H9 (cell line): ENCODE data around the gene INPP5F. TPM values are rescaled to one million over a fixed set of nuclear protein-coding genes. Genes with fewer than 3 reads are reported as not detected.

ENCODE experiments used
- DNase-seq: peaks from one replicate; pipeline ENCODE4 v3.0.0-alpha.2; 2017
- H2AFZ ChIP-seq: one replicate; pipeline ENCODE4 v1.6.1; 2013; ENCODE audit warnings: mild to moderate bottlenecking, low read length, control low read depth, moderate library complexity
- H2AK5ac ChIP-seq: 2 replicates; pipeline ENCODE4 v1.6.1; 2013; ENCODE audit warnings: low read length, control low read depth, mixed read lengths; ENCODE audit not compliant: insufficient read length
- H2BK120ac ChIP-seq: one replicate; pipeline ENCODE4 v1.6.1; 2013; ENCODE audit warnings: low read depth, mild to moderate bottlenecking, low read length, control low read depth, inconsistent platforms; ENCODE audit not compliant: poor library complexity, severe bottlenecking
- H2BK12ac ChIP-seq: 2 replicates; pipeline ENCODE4 v1.6.1; 2013; ENCODE audit warnings: low read length, control low read depth, mixed read lengths, low read depth; ENCODE audit not compliant: insufficient read length
- H2BK15ac ChIP-seq: 2 replicates; pipeline ENCODE4 v1.6.1; 2013; ENCODE audit warnings: low read depth, low read length, control low read depth
- H2BK20ac ChIP-seq: one replicate; pipeline ENCODE4 v1.6.1; 2013; ENCODE audit warnings: low read depth, mild to moderate bottlenecking, low read length, control low read depth, inconsistent platforms; ENCODE audit not compliant: poor library complexity, severe bottlenecking
- H2BK5ac ChIP-seq: 2 replicates; pipeline ENCODE4 v1.6.1; 2013; ENCODE audit warnings: low read length, control low read depth, mixed read lengths; ENCODE audit not compliant: insufficient read length
- H3K14ac ChIP-seq: 2 replicates; pipeline ENCODE4 v1.6.1; 2013; ENCODE audit warnings: low read length, control low read depth; ENCODE audit not compliant: insufficient read depth
- H3K18ac ChIP-seq: 2 replicates; pipeline ENCODE4 v1.6.1; 2013; ENCODE audit warnings: low read depth, mild to moderate bottlenecking, mixed read lengths, low read length, control low read depth; ENCODE audit not compliant: insufficient read length
- H3K23ac ChIP-seq: 2 replicates; pipeline ENCODE4 v1.6.1; 2013; ENCODE audit warnings: low read length, control low read depth, mixed read lengths, low read depth; ENCODE audit not compliant: insufficient read length
- H3K23me2 ChIP-seq: 2 replicates; pipeline ENCODE4 v1.6.1; 2013; ENCODE audit warnings: low read depth, mild to moderate bottlenecking, mixed read lengths, low read length, control low read depth; ENCODE audit not compliant: insufficient read length, poor library complexity, severe bottlenecking
- H3K27ac ChIP-seq: 2 replicates; pipeline ENCODE4 v1.5.1; 2013; ENCODE audit warnings: low read length, control low read depth, mixed read lengths, low read depth; ENCODE audit not compliant: insufficient read length
- H3K27me3 ChIP-seq: 2 replicates; pipeline ENCODE4 v1.6.1; 2013; ENCODE audit warnings: low read length, control low read depth, inconsistent platforms; ENCODE audit not compliant: insufficient read depth
- H3K4ac ChIP-seq: 2 replicates; pipeline ENCODE4 v1.6.1; 2013; ENCODE audit warnings: low read depth, mild to moderate bottlenecking, control low read depth, inconsistent platforms, low read length, moderate library complexity
- H3K4me1 ChIP-seq: 2 replicates; pipeline ENCODE4 v1.6.1; 2013; ENCODE audit warnings: low read length, control low read depth, inconsistent platforms; ENCODE audit not compliant: insufficient read depth
- H3K4me2 ChIP-seq: 2 replicates; pipeline ENCODE4 v1.6.1; 2013; ENCODE audit warnings: low read length, control low read depth, mixed read lengths; ENCODE audit not compliant: insufficient read length, insufficient read depth
- H3K56ac ChIP-seq: 2 replicates; pipeline ENCODE4 v1.6.1; 2013; ENCODE audit warnings: low read depth, mild to moderate bottlenecking, mixed read lengths, low read length, control low read depth; ENCODE audit not compliant: insufficient read length
- H3K79me1 ChIP-seq: 2 replicates; pipeline ENCODE4 v1.6.1; 2013; ENCODE audit warnings: low read depth, mild to moderate bottlenecking, moderate library complexity, low read length, control low read depth, inconsistent platforms; ENCODE audit not compliant: insufficient read depth, poor library complexity, severe bottlenecking
- H3K79me2 ChIP-seq: 2 replicates; pipeline ENCODE4 v1.6.1; 2013; ENCODE audit warnings: low read length, control low read depth, inconsistent platforms; ENCODE audit not compliant: insufficient read depth
- H3K9ac ChIP-seq: 2 replicates; pipeline ENCODE4 v1.6.1; 2013; ENCODE audit warnings: low read length, control low read depth, mixed read lengths; ENCODE audit not compliant: insufficient read length; ENCODE audit errors: extremely low read depth
- H3K9me3 ChIP-seq: one replicate; pipeline ENCODE4 v1.6.1; 2013; ENCODE audit warnings: low read depth, low read length, inconsistent platforms; ENCODE audit not compliant: control insufficient read depth
- H3T11ph ChIP-seq: one replicate; pipeline ENCODE4 v1.6.1; 2013; ENCODE audit warnings: mild to moderate bottlenecking, low read length, control low read depth, inconsistent platforms
- H4K20me1 ChIP-seq: one replicate; pipeline ENCODE4 v1.6.1; 2013; ENCODE audit not compliant: control insufficient read depth, insufficient read length, insufficient read depth
- H4K5ac ChIP-seq: 2 replicates; pipeline ENCODE4 v1.6.1; 2013; ENCODE audit warnings: low read depth, mild to moderate bottlenecking, mixed read lengths, low read length, control low read depth; ENCODE audit not compliant: insufficient read length
- H4K8ac ChIP-seq: replicated peaks from 2 replicates; pipeline ENCODE4 v1.6.1; 2013; ENCODE audit warnings: low read length, control low read depth, mixed read lengths, low read depth; ENCODE audit not compliant: insufficient read length
- H4K91ac ChIP-seq: 2 replicates; pipeline ENCODE4 v1.6.1; 2013; ENCODE audit warnings: low read depth, mild to moderate bottlenecking, moderate library complexity, mixed read lengths, low read length, control low read depth; ENCODE audit not compliant: insufficient read length
- H3K27ac Mint-ChIP-seq, 3 experiments: 2 replicates in 2 of 3; 3 replicates in 1 of 3; pipeline ENCODE4 v1.8.0; 2020 to 2021; ENCODE audit warnings: mixed read lengths in 3 of 3, mild to moderate bottlenecking in 1 of 3, moderate library complexity in 1 of 3
- H3K27me3 Mint-ChIP-seq: 2 replicates; pipeline ENCODE4 v1.8.0; 2021; ENCODE audit warnings: low read depth, mild to moderate bottlenecking, moderate library complexity, mixed read lengths
- H3K36me3 Mint-ChIP-seq, 3 experiments: 2 replicates in 2 of 3; 3 replicates in 1 of 3; pipeline ENCODE4 v1.8.0; 2020 to 2021; ENCODE audit warnings: low read depth in 3 of 3, mixed read lengths in 3 of 3; ENCODE audit not compliant: insufficient read depth in 1 of 3
- H3K4me1 Mint-ChIP-seq, 2 experiments: 2 replicates each; pipeline ENCODE4 v1.8.0; 2020; ENCODE audit warnings: mixed read lengths in 2 of 2
- H3K4me3 Mint-ChIP-seq, 2 experiments: 2 replicates in 1 of 2; 3 replicates in 1 of 2; pipeline ENCODE4 v1.8.0; 2020 to 2021; ENCODE audit warnings: mild to moderate bottlenecking in 2 of 2, mixed read lengths in 2 of 2, moderate library complexity in 1 of 2
- H3K9me3 Mint-ChIP-seq, 2 experiments: 2 replicates in 1 of 2; 3 replicates in 1 of 2; pipeline ENCODE4 v1.8.0; 2020; ENCODE audit warnings: mild to moderate bottlenecking in 2 of 2, mixed read lengths in 2 of 2, moderate library complexity in 1 of 2
- WGBS: extraction: QIAGEN DNeasy Blood & Tissue Kit; methylation state at CpG from one replicate; pipeline ENCODE4 v1.1.7; 2013; ENCODE audit warnings: missing lambda C conversion rate, low lambda C conversion rate, mixed read lengths; ENCODE audit not compliant: insufficient read length; ENCODE audit errors: extremely low coverage; 5-methylcytosine and 5-hydroxymethylcytosine counted together
- total RNA-seq: library from RNA; stranded (reverse); gene quantifications from 2 replicates; pipeline ENCODE4 v1.2.1, GENCODE V29; 2021
- TF ChIP-seq, protein P1 (sequence below): fragments of 200-600 bp; sonication (generic); conservative IDR thresholded peaks from 3 replicates; pipeline ENCODE4 v1.8.0; 2021; ENCODE audit warnings: antibody characterized with exemption, mild to moderate bottlenecking

INPP5F gene
- total RNA-seq, 1 experiment from 2014 or later = 108 TPM

GRCh38 chr10:119815671-119816070 is 89.8 kb downstream of the INPP5F start:
- no peak overlapping the region for H2BK15ac ChIP-seq
- H3K79me1 ChIP-seq = no peaks in the 10 kb centered on the region
- H3K9me3 Mint-ChIP-seq = no peaks in the 10 kb centered on the region; a peak in 1 of 5 replicates
- no peak overlapping the region for H2BK5ac ChIP-seq
- DNase-seq = no peak
- H3K23me2 ChIP-seq = peaks cover 7% of the 10 kb centered on the region
- H4K91ac ChIP-seq = no peak overlapping the region
- no peak overlapping the region for H4K5ac ChIP-seq
- no CpG with 5 or more reads among the region's 7 CpGs for WGBS
- no peak overlapping the region for H3K4me2 ChIP-seq
- no peak overlapping the region for H2AFZ ChIP-seq
- H3K4me3 Mint-ChIP-seq = no peak overlapping the region
- no peak overlapping the region for H2BK12ac ChIP-seq
- no peak overlapping the region for H3K23ac ChIP-seq
- peaks cover 16 to 25% of the 10 kb centered on the region in 2 experiments for H3K4me1 Mint-ChIP-seq
- H4K8ac ChIP-seq = no peak overlapping the region
- no peaks in the 10 kb centered on the region for H3K27me3 ChIP-seq
- TF ChIP-seq, protein P1, sequence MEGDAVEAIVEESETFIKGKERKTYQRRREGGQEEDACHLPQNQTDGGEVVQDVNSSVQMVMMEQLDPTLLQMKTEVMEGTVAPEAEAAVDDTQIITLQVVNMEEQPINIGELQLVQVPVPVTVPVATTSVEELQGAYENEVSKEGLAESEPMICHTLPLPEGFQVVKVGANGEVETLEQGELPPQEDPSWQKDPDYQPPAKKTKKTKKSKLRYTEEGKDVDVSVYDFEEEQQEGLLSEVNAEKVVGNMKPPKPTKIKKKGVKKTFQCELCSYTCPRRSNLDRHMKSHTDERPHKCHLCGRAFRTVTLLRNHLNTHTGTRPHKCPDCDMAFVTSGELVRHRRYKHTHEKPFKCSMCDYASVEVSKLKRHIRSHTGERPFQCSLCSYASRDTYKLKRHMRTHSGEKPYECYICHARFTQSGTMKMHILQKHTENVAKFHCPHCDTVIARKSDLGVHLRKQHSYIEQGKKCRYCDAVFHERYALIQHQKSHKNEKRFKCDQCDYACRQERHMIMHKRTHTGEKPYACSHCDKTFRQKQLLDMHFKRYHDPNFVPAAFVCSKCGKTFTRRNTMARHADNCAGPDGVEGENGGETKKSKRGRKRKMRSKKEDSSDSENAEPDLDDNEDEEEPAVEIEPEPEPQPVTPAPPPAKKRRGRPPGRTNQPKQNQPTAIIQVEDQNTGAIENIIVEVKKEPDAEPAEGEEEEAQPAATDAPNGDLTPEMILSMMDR = no peak
- H3K14ac ChIP-seq = no peak overlapping the region
- no peak overlapping the region for H3K4ac ChIP-seq
- H2BK20ac ChIP-seq = no peak overlapping the region
- no peak overlapping the region for H3K9ac ChIP-seq
- peaks cover 9% of the 10 kb centered on the region; the same call in 1 of the 2 replicates for H3K79me2 ChIP-seq
- H2AK5ac ChIP-seq = no peak overlapping the region
- no peak overlapping the region for H3K56ac ChIP-seq
- no peaks in the 10 kb centered on the region for H3K9me3 ChIP-seq
- H3K27me3 Mint-ChIP-seq = no peaks in the 10 kb centered on the region
- no peak overlapping the region for H3K18ac ChIP-seq
- no peaks in the 10 kb centered on the region for H4K20me1 ChIP-seq
- peaks cover 6 to 19% (median 11%) of the 10 kb centered on the region in 3 experiments for H3K36me3 Mint-ChIP-seq
- H3T11ph ChIP-seq = no peak overlapping the region
- no peak overlapping the region for H2BK120ac ChIP-seq
- H3K27ac ChIP-seq = no peak overlapping the region
- no peak overlapping the region; a peak in 1 of 7 replicates for H3K27ac Mint-ChIP-seq
- no peaks in the 10 kb centered on the region for H3K4me1 ChIP-seq
